A549 (cell line): ENCODE results near the gene MGMT. TPM values are rescaled to one million over a fixed set of nuclear protein-coding genes. Genes with fewer than 3 reads are reported as not detected.

Experiments used
- ATAC-seq, 2 experiments: fragments of 200-7000 bp in 1 of 2; fragments of >200 bp in 1 of 2; cut with Nextera tagmentation in 1 of 2; cut with Tn5 transposase in 1 of 2; 3 replicates each; pipeline versions ENCODE4 v1.8.0 to v1.9.1; 2018 to 2020; ENCODE audit warnings: mild to moderate bottlenecking in 1 of 2, moderate library complexity in 1 of 2
- CTCF ChIA-PET: fragments of 300-600 bp; sonication (Branson Sonifier 250); formaldehyde crosslinking; extraction: SDS; loops from one replicate; lab custom pipeline; 2021; ENCODE audit warnings: antibody characterized with exemption, inconsistent platforms; lab: Yijun Ruan, JAX
- POLR2A ChIA-PET: fragments of 350-600 bp; formaldehyde crosslinking; extraction: SDS; loops from one replicate; lab custom pipeline; 2021; ENCODE audit warnings: antibody characterized with exemption, inconsistent platforms; lab: Yijun Ruan, JAX
- DNase-seq, 2 experiments: peaks; one replicate each; pipeline versions ENCODE4 v3.0.0 to v3.0.0-alpha.2; 2011 to 2016; ENCODE audit warnings: low read depth in 1 of 2, low spot score in 1 of 2
- FAIRE-seq: peaks from 2 replicates; lab custom pipeline; 2011; peaks lifted over from hg19 to GRCh38; lab: Jason Lieb, UNC
- H3K27ac ChIP-seq, 2 experiments: fragments of >200 bp; sonication (Bioruptor Twin); formaldehyde crosslinking; 3 replicates each; pipeline ENCODE4 v1.5.1; 2016 to 2017
- H3K4me1 ChIP-seq: fragments of >200 bp; sonication (Bioruptor Twin); formaldehyde crosslinking; 3 replicates; pipeline ENCODE4 v1.6.1; 2016
- H3K4me2 ChIP-seq: fragments of >200 bp; sonication (Bioruptor Twin); formaldehyde crosslinking; 3 replicates; pipeline ENCODE4 v1.6.1; 2016
- H3K4me3 ChIP-seq: fragments of >200 bp; sonication (Bioruptor Twin); formaldehyde crosslinking; 3 replicates; pipeline ENCODE4 v1.5.1; 2016
- H3K9me3 ChIP-seq: fragments of >200 bp; sonication (Bioruptor Twin); formaldehyde crosslinking; 3 replicates; pipeline ENCODE4 v1.6.1; 2016
- EHF ChIP-seq: fragments of 250-450 bp; sonication (Bioruptor Pico); IDR thresholded peaks from 2 replicates; pipeline ENCODE4 v1.5.0; 2020; ENCODE audit warnings: mild to moderate bottlenecking
- EHMT2 ChIP-seq: fragments of 200-600 bp; sonication (generic); IDR thresholded peaks from 2 replicates; pipeline ENCODE4 v1.6.1; 2016; ENCODE audit warnings: antibody characterized with exemption, low read depth, mild to moderate bottlenecking, moderate library complexity
- ELK1 ChIP-seq: fragments of 150-350 bp; IDR thresholded peaks from 2 replicates; pipeline ENCODE4 v1.6.1; 2014; ENCODE audit warnings: low read depth, mild to moderate bottlenecking, low read length
- HOXB13 ChIP-seq: fragments of 250-450 bp; sonication (Bioruptor Pico); IDR thresholded peaks from 2 replicates; pipeline ENCODE4 v1.5.0; 2020; ENCODE audit warnings: low read depth, mild to moderate bottlenecking, moderate library complexity
- HOXB5 ChIP-seq: fragments of 250-450 bp; sonication (Bioruptor Pico); IDR thresholded peaks from 2 replicates; pipeline ENCODE4 v1.5.0; 2020; ENCODE audit warnings: mild to moderate bottlenecking, moderate library complexity
- MAZ ChIP-seq: fragments of 150-350 bp; IDR thresholded peaks from 2 replicates; pipeline ENCODE4 v1.6.1; 2014; ENCODE audit warnings: antibody characterized with exemption, low read depth, low read length, borderline replicate concordance
- NFE2L2 ChIP-seq: fragments of 150-350 bp; conservative IDR thresholded peaks from 2 replicates; pipeline ENCODE4 v1.6.1; 2014; ENCODE audit warnings: low read length
- PHF8 ChIP-seq: fragments of 200-600 bp; sonication (generic); IDR thresholded peaks from 2 replicates; pipeline ENCODE4 v1.6.1; 2016; ENCODE audit warnings: low read depth, mild to moderate bottlenecking, antibody characterized with exemption, moderate library complexity, borderline replicate concordance
- RARB ChIP-seq: fragments of 250-450 bp; sonication (Bioruptor Pico); IDR thresholded peaks from 2 replicates; pipeline ENCODE4 v1.8.0; 2021; ENCODE audit warnings: mild to moderate bottlenecking, moderate library complexity
- RCOR1 ChIP-seq: fragments of 150-350 bp; IDR thresholded peaks from 2 replicates; pipeline ENCODE4 v1.6.1; 2014; ENCODE audit warnings: antibody characterized with exemption, low read length, low read depth
- RFX5 ChIP-seq: fragments of 450-650 bp; IDR thresholded peaks from 2 replicates; pipeline ENCODE4 v1.7.1; 2014; ENCODE audit warnings: antibody characterized with exemption, mild to moderate bottlenecking, moderate library complexity
- RNF2 ChIP-seq: fragments of 200-600 bp; sonication (generic); IDR thresholded peaks from 2 replicates; pipeline ENCODE4 v1.6.1; 2016; ENCODE audit warnings: low read depth, mild to moderate bottlenecking, antibody characterized with exemption, moderate library complexity, borderline replicate concordance
- SMC3 ChIP-seq: fragments of >200 bp; sonication (Bioruptor Twin); formaldehyde crosslinking; IDR thresholded peaks from 3 replicates; pipeline ENCODE4 v1.6.1; 2018; ENCODE audit warnings: inconsistent platforms
- TFCP2L1 ChIP-seq: fragments of 250-450 bp; sonication (Bioruptor Pico); IDR thresholded peaks from 2 replicates; pipeline ENCODE4 v1.5.0; 2021; ENCODE audit warnings: mild to moderate bottlenecking
- ZC3H11A ChIP-seq: fragments of 450-650 bp; IDR thresholded peaks from 2 replicates; pipeline ENCODE4 v1.6.1; 2014; ENCODE audit warnings: antibody characterized with exemption, mild to moderate bottlenecking
- ZNF302 ChIP-seq: fragments of 250-450 bp; sonication (Bioruptor Pico); IDR thresholded peaks from 2 replicates; pipeline ENCODE4 v1.9.0; 2021; ENCODE audit warnings: inconsistent platforms, mild to moderate bottlenecking, moderate library complexity
- ZSCAN20 ChIP-seq: fragments of 250-450 bp; sonication (Bioruptor Pico); IDR thresholded peaks from 2 replicates; pipeline ENCODE4 v1.8.0; 2022; ENCODE audit warnings: mild to moderate bottlenecking, moderate library complexity
- WGBS: methylation state at CpG from one replicate; pipeline ENCODE4 v1.1.6; 2017; ENCODE audit errors: missing lambda C conversion rate; 5-methylcytosine and 5-hydroxymethylcytosine counted together
- polyA plus RNA-seq, 4 experiments: library from polyadenylated mRNA; depleted of rRNA in 3 of 4; stranded (reverse); fragments of >200 nt; fragmentation: RNase III in 1 of 4; extraction: RNeasy Plus Mini Kit Qiagen cat#74134 plus additional on column Dnase treatment in 1 of 4; gene quantifications; 2 replicates in 3 of 4; 3 replicates in 1 of 4; pipeline ENCODE4 v1.2.3, GENCODE V29; 2011 to 2017
- TF ChIP-seq, protein P1 (sequence below): fragments of >200 bp; sonication (Bioruptor Twin); formaldehyde crosslinking; IDR thresholded peaks from 3 replicates; pipeline ENCODE4 v1.5.1; 2016
- TF ChIP-seq, protein P2 (sequence below): IDR thresholded peaks from 2 replicates; pipeline ENCODE4 v1.6.1; 2012
- TF ChIP-seq, protein P3 (sequence below): fragments of 200-600 bp; sonication (generic); IDR thresholded peaks from 2 replicates; pipeline ENCODE4 v1.6.1; 2016; ENCODE audit warnings: antibody characterized with exemption, mild to moderate bottlenecking, moderate library complexity

Gene MGMT
- polyA plus RNA-seq, 2 of the 4 experiments (the other 2 are of a cell fraction) = 4.9 to 5.2 TPM

DNA sequence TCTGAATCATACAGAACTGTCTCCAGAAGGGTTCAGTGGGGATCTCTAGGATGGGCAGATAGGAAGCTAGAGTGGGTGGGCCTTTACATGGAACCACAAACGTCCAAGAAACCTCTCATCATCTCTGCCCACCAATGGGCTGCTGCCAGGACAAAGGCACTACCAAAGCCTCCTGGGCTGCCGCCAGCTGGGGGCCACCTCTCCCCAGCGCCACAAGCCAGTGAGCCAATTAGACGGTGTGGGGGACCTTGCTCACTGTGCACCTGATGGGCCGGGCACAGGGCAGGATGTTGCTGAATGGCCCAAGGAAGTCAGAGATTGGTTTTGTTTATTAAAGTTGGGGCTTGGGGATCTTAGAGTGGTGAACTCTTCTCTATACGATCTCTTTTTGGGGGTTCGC lies 242.1 kb downstream of the MGMT start:
- FAIRE-seq (no peak), DNase-seq (no peak), ATAC-seq (no peak)
- ChIA-PET POLR2A (no interaction called here), CTCF (no interaction called here)
- Histone ChIP-seq H3K4me2 (no peak overlapping the region), H3K9me3 (no peaks in the 10 kb centered on the region), H3K4me1 (no peaks in the 10 kb centered on the region), H3K27ac (no peak overlapping the region)
- TF ChIP-seq, protein P1, sequence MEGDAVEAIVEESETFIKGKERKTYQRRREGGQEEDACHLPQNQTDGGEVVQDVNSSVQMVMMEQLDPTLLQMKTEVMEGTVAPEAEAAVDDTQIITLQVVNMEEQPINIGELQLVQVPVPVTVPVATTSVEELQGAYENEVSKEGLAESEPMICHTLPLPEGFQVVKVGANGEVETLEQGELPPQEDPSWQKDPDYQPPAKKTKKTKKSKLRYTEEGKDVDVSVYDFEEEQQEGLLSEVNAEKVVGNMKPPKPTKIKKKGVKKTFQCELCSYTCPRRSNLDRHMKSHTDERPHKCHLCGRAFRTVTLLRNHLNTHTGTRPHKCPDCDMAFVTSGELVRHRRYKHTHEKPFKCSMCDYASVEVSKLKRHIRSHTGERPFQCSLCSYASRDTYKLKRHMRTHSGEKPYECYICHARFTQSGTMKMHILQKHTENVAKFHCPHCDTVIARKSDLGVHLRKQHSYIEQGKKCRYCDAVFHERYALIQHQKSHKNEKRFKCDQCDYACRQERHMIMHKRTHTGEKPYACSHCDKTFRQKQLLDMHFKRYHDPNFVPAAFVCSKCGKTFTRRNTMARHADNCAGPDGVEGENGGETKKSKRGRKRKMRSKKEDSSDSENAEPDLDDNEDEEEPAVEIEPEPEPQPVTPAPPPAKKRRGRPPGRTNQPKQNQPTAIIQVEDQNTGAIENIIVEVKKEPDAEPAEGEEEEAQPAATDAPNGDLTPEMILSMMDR = no peak
- no peak for TF ChIP-seq RNF2
- no peak for TF ChIP-seq ELK1
- no peak for TF ChIP-seq SMC3
- no peak for TF ChIP-seq RFX5
- TF ChIP-seq, protein P2, sequence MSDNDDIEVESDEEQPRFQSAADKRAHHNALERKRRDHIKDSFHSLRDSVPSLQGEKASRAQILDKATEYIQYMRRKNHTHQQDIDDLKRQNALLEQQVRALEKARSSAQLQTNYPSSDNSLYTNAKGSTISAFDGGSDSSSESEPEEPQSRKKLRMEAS = no peak
- TF ChIP-seq RARB (CRISPR knock-in tag) = no peak
- TF ChIP-seq MAZ = no peak
- TF ChIP-seq, all 56 proteins: peak for 0
- WGBS = 47% methylated on average over 4 of the region's 7 CpGs
- H3K4me3 ChIP-seq = no peak overlapping the region

DNA sequence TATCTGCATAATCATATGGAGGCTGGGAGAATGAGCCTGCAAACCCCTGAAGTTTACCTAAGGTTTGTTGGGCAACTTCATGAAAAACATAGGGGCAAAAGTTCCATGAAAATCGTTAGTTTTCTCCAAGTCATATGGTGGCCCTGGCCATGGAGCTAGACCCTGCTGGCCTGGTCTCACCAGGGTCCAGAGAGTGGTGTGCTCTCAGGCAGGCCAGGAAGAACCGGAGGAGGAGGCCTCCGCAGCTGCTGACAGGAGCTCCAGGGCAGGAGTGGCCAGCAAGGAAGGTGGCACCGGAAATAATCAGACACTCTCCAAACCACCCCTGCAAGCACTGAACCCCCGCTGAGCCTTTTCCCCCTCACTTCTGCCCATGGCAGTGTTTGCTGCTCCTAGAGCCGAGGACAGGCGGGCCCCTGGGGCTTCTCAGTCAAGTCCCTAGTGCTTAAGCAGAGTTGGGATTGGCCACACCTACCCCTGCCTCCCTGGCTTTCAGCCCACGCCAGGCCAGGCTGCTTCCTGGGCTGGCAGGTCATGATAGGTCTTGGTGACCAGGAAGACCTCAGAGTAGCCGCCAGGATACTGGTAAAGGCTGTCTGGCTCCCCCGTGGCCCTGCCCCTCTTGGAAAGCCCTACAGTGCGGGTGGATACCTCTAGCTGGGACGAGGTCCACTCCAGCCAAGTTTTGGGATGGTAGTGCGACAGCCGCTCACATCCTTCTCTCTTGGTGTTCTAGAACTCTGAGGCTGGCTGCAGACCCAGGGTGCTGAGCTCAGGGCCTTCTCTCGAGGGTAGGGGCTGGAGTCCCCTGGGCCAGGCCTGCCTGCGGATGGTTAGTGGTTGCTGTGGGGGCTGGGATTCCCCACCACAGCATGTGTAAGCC lies 242.8 kb downstream of the MGMT start:
- ATAC-seq (no peak), DNase-seq (no peak), FAIRE-seq (no peak)
- Histone ChIP-seq H3K4me2 (no peak overlapping the region), H3K4me1 (no peaks in the 10 kb centered on the region), H3K4me3 (no peak overlapping the region), H3K9me3 (no peaks in the 10 kb centered on the region), H3K27ac (no peak overlapping the region)
- TF ChIP-seq, protein P2 = no peak
- TF ChIP-seq RCOR1 (no peak), HOXB13 (CRISPR knock-in tag) (no peak), EHMT2 (no peak), ZSCAN20 (CRISPR knock-in tag) (no peak)
- POLR2A ChIA-PET = no interaction called here
- WGBS = 41% methylated on average over 10 of the region's 16 CpGs
- CTCF ChIA-PET = no interaction called here

GRCh38 chr10:129710510-129710847 lies 243.4 kb downstream of the MGMT start:
- Histone ChIP-seq H3K4me2 (no peak overlapping the region), H3K27ac (no peak overlapping the region), H3K4me1 (no peaks in the 10 kb centered on the region), H3K4me3 (no peak overlapping the region), H3K9me3 (no peaks in the 10 kb centered on the region)
- ChIA-PET CTCF (interaction anchor here (0.8 kb wide), 1 partner anchor 339 kb away, joined by 3 read pairs; no protein-coding TSS in a partner anchor), POLR2A (no interaction called here)
- ATAC-seq = no peak
- no peak for FAIRE-seq
- DNase-seq = no peak
- WGBS = 26% methylated on average over 4 of the region's 4 CpGs
- no peak for TF ChIP-seq EHF (CRISPR knock-in tag)
- no peak for TF ChIP-seq RNF2
- no peak for TF ChIP-seq HOXB5 (CRISPR knock-in tag)
- TF ChIP-seq MAZ = no peak
- TF ChIP-seq ZNF302 = no peak
- TF ChIP-seq PHF8 = no peak
- no peak for TF ChIP-seq TFCP2L1 (CRISPR knock-in tag)
- TF ChIP-seq, protein P1 = no peak
- no peak for TF ChIP-seq EHMT2
- no peak for TF ChIP-seq ZC3H11A
- TF ChIP-seq NFE2L2 = no peak
- TF ChIP-seq, protein P3, sequence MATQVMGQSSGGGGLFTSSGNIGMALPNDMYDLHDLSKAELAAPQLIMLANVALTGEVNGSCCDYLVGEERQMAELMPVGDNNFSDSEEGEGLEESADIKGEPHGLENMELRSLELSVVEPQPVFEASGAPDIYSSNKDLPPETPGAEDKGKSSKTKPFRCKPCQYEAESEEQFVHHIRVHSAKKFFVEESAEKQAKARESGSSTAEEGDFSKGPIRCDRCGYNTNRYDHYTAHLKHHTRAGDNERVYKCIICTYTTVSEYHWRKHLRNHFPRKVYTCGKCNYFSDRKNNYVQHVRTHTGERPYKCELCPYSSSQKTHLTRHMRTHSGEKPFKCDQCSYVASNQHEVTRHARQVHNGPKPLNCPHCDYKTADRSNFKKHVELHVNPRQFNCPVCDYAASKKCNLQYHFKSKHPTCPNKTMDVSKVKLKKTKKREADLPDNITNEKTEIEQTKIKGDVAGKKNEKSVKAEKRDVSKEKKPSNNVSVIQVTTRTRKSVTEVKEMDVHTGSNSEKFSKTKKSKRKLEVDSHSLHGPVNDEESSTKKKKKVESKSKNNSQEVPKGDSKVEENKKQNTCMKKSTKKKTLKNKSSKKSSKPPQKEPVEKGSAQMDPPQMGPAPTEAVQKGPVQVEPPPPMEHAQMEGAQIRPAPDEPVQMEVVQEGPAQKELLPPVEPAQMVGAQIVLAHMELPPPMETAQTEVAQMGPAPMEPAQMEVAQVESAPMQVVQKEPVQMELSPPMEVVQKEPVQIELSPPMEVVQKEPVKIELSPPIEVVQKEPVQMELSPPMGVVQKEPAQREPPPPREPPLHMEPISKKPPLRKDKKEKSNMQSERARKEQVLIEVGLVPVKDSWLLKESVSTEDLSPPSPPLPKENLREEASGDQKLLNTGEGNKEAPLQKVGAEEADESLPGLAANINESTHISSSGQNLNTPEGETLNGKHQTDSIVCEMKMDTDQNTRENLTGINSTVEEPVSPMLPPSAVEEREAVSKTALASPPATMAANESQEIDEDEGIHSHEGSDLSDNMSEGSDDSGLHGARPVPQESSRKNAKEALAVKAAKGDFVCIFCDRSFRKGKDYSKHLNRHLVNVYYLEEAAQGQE = no peak
- no peak for TF ChIP-seq HOXB13 (CRISPR knock-in tag)
